WTC11 (cell line): Measurements from ENCODE around the gene LMBR1. TPM values are rescaled to one million over a fixed set of nuclear protein-coding genes. Genes with fewer than 3 reads are reported as not detected.

Experiments used
- ATAC-seq: fragments of 200-7000 bp; cut with Tn5 transposase; 2 replicates; pipeline ENCODE4 v1.10.0; 2021; ENCODE audit warnings: mild to moderate bottlenecking, moderate library complexity
- CTCF ChIA-PET: fragments of 300-600 bp; sonication (Branson Sonifier 250); formaldehyde crosslinking; loops from one replicate; lab custom pipeline; 2021; ENCODE audit warnings: antibody characterized with exemption; lab: Charles Lee
- POLR2A ChIA-PET: fragments of 350-600 bp; sonication (Branson Sonifier 250); formaldehyde crosslinking; loops from one replicate; lab custom pipeline; 2021; ENCODE audit warnings: antibody characterized with exemption; lab: Charles Lee
- DNase-seq: peaks from one replicate; pipeline ENCODE4 v3.0.0; 2021; ENCODE audit warnings: low spot score
- H3K27ac Mint-ChIP-seq: 2 replicates; pipeline ENCODE4 v1.8.0; 2021; ENCODE audit warnings: mixed read lengths
- H3K27me3 Mint-ChIP-seq: 2 replicates; pipeline ENCODE4 v1.8.0; 2021; ENCODE audit warnings: low read depth, mild to moderate bottlenecking, moderate library complexity, mixed read lengths
- H3K36me3 Mint-ChIP-seq: 2 replicates; pipeline ENCODE4 v1.8.0; 2021; ENCODE audit warnings: mixed read lengths
- H3K4me1 Mint-ChIP-seq: 2 replicates; pipeline ENCODE4 v1.8.0; 2022; ENCODE audit warnings: mixed read lengths
- H3K4me3 Mint-ChIP-seq: 2 replicates; pipeline ENCODE4 v1.8.0; 2021; ENCODE audit warnings: mild to moderate bottlenecking, moderate library complexity, mixed read lengths
- H3K9me3 Mint-ChIP-seq: 2 replicates; pipeline ENCODE4 v1.8.0; 2021; ENCODE audit warnings: mixed read lengths
- AR ChIP-seq: fragments of 250-450 bp; sonication (Bioruptor Pico); IDR thresholded peaks from 2 replicates; pipeline ENCODE4 v1.9.0; 2021; ENCODE audit warnings: mild to moderate bottlenecking
- ARID4B ChIP-seq: sonication (generic); formaldehyde crosslinking; IDR thresholded peaks from 2 replicates; pipeline ENCODE4 v1.8.0; 2023; ENCODE audit warnings: missing genetic modification reagents, mild to moderate bottlenecking, borderline replicate concordance
- FOXK1 ChIP-seq: sonication (generic); formaldehyde crosslinking; IDR thresholded peaks from 2 replicates; pipeline ENCODE4 v1.8.0; 2022; ENCODE audit warnings: mild to moderate bottlenecking, moderate library complexity, missing genetic modification reagents
- HMGA2 ChIP-seq: fragments of 250-450 bp; sonication (Bioruptor Pico); IDR thresholded peaks from 2 replicates; pipeline ENCODE4 v1.4.0; 2021; ENCODE audit warnings: mild to moderate bottlenecking, moderate library complexity
- IRF1 ChIP-seq: sonication (generic); formaldehyde crosslinking; IDR thresholded peaks from 2 replicates; pipeline ENCODE4 v1.8.0; 2023; ENCODE audit warnings: missing genetic modification reagents
- MAX ChIP-seq: sonication (generic); formaldehyde crosslinking; IDR thresholded peaks from 2 replicates; pipeline ENCODE4 v1.8.0; 2022; ENCODE audit warnings: mild to moderate bottlenecking, missing genetic modification reagents
- NFE2L1 ChIP-seq: sonication (generic); formaldehyde crosslinking; IDR thresholded peaks from 2 replicates; pipeline ENCODE4 v1.8.1; 2023; ENCODE audit warnings: missing genetic modification reagents
- NR1H2 ChIP-seq: sonication (generic); formaldehyde crosslinking; IDR thresholded peaks from 2 replicates; pipeline ENCODE4 v1.9.0; 2021; ENCODE audit warnings: mild to moderate bottlenecking, moderate library complexity, missing genetic modification reagents
- OVOL2 ChIP-seq: fragments of 250-450 bp; sonication (Bioruptor Pico); IDR thresholded peaks from 2 replicates; pipeline ENCODE4 v1.9.0; 2021; ENCODE audit warnings: mild to moderate bottlenecking, borderline replicate concordance
- PRDM15 ChIP-seq: sonication (generic); formaldehyde crosslinking; IDR thresholded peaks from 2 replicates; pipeline ENCODE4 v1.8.0; 2022; ENCODE audit warnings: missing genetic modification reagents
- PREB ChIP-seq: sonication (generic); formaldehyde crosslinking; IDR thresholded peaks from 2 replicates; pipeline ENCODE4 v1.8.1; 2022; ENCODE audit warnings: mild to moderate bottlenecking, missing genetic modification reagents, moderate library complexity, borderline replicate concordance
- TCF7 ChIP-seq: sonication (generic); formaldehyde crosslinking; IDR thresholded peaks from 2 replicates; pipeline ENCODE4 v1.8.0; 2022; ENCODE audit warnings: mild to moderate bottlenecking, low read depth, missing genetic modification reagents, moderate library complexity
- ZBTB43 ChIP-seq: sonication (generic); formaldehyde crosslinking; IDR thresholded peaks from 2 replicates; pipeline ENCODE4 v1.8.1; 2023; ENCODE audit warnings: mild to moderate bottlenecking, missing genetic modification reagents
- ZNF138 ChIP-seq: sonication (generic); formaldehyde crosslinking; conservative IDR thresholded peaks from 2 replicates; pipeline ENCODE4 v1.8.1; 2022; ENCODE audit warnings: mild to moderate bottlenecking, moderate library complexity, missing genetic modification reagents
- ZNF263 ChIP-seq: sonication (generic); formaldehyde crosslinking; IDR thresholded peaks from 2 replicates; pipeline ENCODE4 v1.8.1; 2022; ENCODE audit warnings: low read depth, mild to moderate bottlenecking, moderate library complexity, missing genetic modification reagents
- ZNF317 ChIP-seq: sonication (generic); formaldehyde crosslinking; IDR thresholded peaks from 2 replicates; pipeline ENCODE4 v1.8.1; 2023; ENCODE audit warnings: low read depth, mild to moderate bottlenecking, moderate library complexity, missing genetic modification reagents, borderline replicate concordance
- ZNF512 ChIP-seq: sonication (generic); formaldehyde crosslinking; IDR thresholded peaks from 2 replicates; pipeline ENCODE4 v1.8.1; 2022; ENCODE audit warnings: missing genetic modification reagents, borderline replicate concordance
- total RNA-seq: library from RNA; stranded (reverse); gene quantifications from 3 replicates; pipeline ENCODE4 v1.2.3, GENCODE V29; 2021

LMBR1 gene
- total RNA-seq, 1 experiment from 2014 or later: 55.6 TPM

GRCh38 chr7:156906200-156906649, 13.2 kb upstream of the LMBR1 start:
- Mint-ChIP-seq H3K27me3 (peaks cover 6% of the 10 kb centered on the region), H3K9me3 (no peaks in the 10 kb centered on the region), H3K27ac (no peak overlapping the region), H3K36me3 (no peaks in the 10 kb centered on the region), H3K4me1 (no peaks in the 10 kb centered on the region), H3K4me3 (no peak overlapping the region)
- POLR2A ChIA-PET: no interaction called here
- DNase-seq (no peak), ATAC-seq (no peak)
- CTCF ChIA-PET: interaction anchor here (1.0 kb wide), 1 partner anchor 366 kb away, joined by 4 read pairs; no protein-coding TSS in a partner anchor
- no peak for TF ChIP-seq HMGA2 (CRISPR knock-in tag)
- no peak for TF ChIP-seq ZNF317 (CRISPR knock-in tag)
- TF ChIP-seq ZNF512: no peak
- TF ChIP-seq NR1H2 (CRISPR knock-in tag): no peak
- TF ChIP-seq AR (CRISPR knock-in tag): no peak
- no peak for TF ChIP-seq TCF7 (CRISPR knock-in tag)
- TF ChIP-seq ARID4B (CRISPR knock-in tag): no peak
- no peak for TF ChIP-seq FOXK1 (CRISPR knock-in tag)
- TF ChIP-seq IRF1 (CRISPR knock-in tag): no peak
- no peak for TF ChIP-seq OVOL2 (CRISPR knock-in tag)

- POLR2A ChIA-PET: no interaction called here
- H3K27ac Mint-ChIP-seq: no peak overlapping the region
These were observed 10.4 kb upstream of the LMBR1 start for GRCh38 chr7:156903232-156903909.

More at GRCh38 chr7:156903232-156903909, 10.4 kb upstream of the LMBR1 start:
- Mint-ChIP-seq H3K9me3 (no peaks in the 10 kb centered on the region), H3K4me3 (no peak overlapping the region), H3K4me1 (no peaks in the 10 kb centered on the region), H3K27me3 (peaks cover 12% of the 10 kb centered on the region), H3K36me3 (no peaks in the 10 kb centered on the region)
- TF ChIP-seq NR1H2 (CRISPR knock-in tag): no peak
- no peak for TF ChIP-seq ZNF263 (CRISPR knock-in tag)
- TF ChIP-seq PRDM15 (CRISPR knock-in tag): no peak
- TF ChIP-seq NFE2L1 (CRISPR knock-in tag): no peak
- no peak for TF ChIP-seq ZBTB43
- TF ChIP-seq MAX (CRISPR knock-in tag): no peak
- TF ChIP-seq PREB (CRISPR knock-in tag): no peak
- TF ChIP-seq ZNF138 (CRISPR knock-in tag): no peak
- CTCF ChIA-PET: no interaction called here
- no peak for ATAC-seq
- DNase-seq: no peak
